Type B pancreatic cell (in vitro differentiated cells): ENCODE results near the gene SMYD1. TPM values are rescaled to one million over a fixed set of nuclear protein-coding genes. Genes with fewer than 3 reads are reported as not detected.

Experiments
- DNase-seq: peaks from one replicate; pipeline ENCODE4 v3.0.0; 2021; ENCODE audit warnings: mixed read lengths; ENCODE audit not compliant: unreplicated experiment; ENCODE audit errors: extremely low spot score
- H3K27ac Mint-ChIP-seq: 2 replicates; pipeline ENCODE4 v1.8.0; 2021; ENCODE audit warnings: mild to moderate bottlenecking, mixed read lengths
- H3K27me3 Mint-ChIP-seq: 2 replicates; pipeline ENCODE4 v1.8.0; 2021; ENCODE audit warnings: mixed read lengths
- H3K36me3 Mint-ChIP-seq: 2 replicates; pipeline ENCODE4 v1.8.0; 2021; ENCODE audit warnings: mixed read lengths
- H3K4me1 Mint-ChIP-seq: one replicate; pipeline ENCODE4 v1.8.0; 2021; ENCODE audit warnings: mixed read lengths; ENCODE audit not compliant: unreplicated experiment
- H3K4me3 Mint-ChIP-seq: 2 replicates; pipeline ENCODE4 v1.8.0; 2021; ENCODE audit warnings: mild to moderate bottlenecking, mixed read lengths
- H3K9me3 Mint-ChIP-seq: 2 replicates; pipeline ENCODE4 v1.8.0; 2021; ENCODE audit warnings: mixed read lengths
- total RNA-seq: library from RNA; stranded (reverse); gene quantifications from 2 replicates; pipeline ENCODE4 v1.2.1, GENCODE V29; 2021; ENCODE audit warnings: low replicate concordance
- TF ChIP-seq, protein P1 (sequence below): fragments of 200-600 bp; sonication (generic); conservative IDR thresholded peaks from 2 replicates; pipeline ENCODE4 v1.5.0; 2021; ENCODE audit warnings: antibody characterized with exemption, mild to moderate bottlenecking

SMYD1 gene
- total RNA-seq, 1 donor from 2014 or later = 0.87 TPM

DNA sequence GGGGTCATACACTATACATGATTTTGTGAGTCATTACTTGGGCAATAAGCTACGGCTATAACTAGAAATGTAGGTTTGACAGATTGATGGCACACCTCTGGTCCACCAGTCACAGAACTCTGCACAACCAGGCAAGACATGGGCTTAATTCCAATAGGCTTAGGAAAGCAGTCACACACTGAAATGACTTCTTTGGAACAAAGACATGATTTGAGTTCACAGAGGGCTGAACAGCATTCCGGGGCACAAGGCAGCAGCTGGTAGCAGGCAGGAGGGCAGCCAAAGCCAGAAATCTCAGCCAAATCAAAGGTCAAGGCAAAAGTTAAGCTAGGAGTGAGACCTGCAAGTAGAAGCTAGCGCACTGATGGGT lies 32.8 kb downstream of the SMYD1 start:
- no peak overlapping the region for H3K27ac Mint-ChIP-seq
- DNase-seq = no peak
- TF ChIP-seq, protein P1, sequence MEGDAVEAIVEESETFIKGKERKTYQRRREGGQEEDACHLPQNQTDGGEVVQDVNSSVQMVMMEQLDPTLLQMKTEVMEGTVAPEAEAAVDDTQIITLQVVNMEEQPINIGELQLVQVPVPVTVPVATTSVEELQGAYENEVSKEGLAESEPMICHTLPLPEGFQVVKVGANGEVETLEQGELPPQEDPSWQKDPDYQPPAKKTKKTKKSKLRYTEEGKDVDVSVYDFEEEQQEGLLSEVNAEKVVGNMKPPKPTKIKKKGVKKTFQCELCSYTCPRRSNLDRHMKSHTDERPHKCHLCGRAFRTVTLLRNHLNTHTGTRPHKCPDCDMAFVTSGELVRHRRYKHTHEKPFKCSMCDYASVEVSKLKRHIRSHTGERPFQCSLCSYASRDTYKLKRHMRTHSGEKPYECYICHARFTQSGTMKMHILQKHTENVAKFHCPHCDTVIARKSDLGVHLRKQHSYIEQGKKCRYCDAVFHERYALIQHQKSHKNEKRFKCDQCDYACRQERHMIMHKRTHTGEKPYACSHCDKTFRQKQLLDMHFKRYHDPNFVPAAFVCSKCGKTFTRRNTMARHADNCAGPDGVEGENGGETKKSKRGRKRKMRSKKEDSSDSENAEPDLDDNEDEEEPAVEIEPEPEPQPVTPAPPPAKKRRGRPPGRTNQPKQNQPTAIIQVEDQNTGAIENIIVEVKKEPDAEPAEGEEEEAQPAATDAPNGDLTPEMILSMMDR = no peak
- H3K27me3 Mint-ChIP-seq = peaks cover 12% of the 10 kb centered on the region
- H3K4me1 Mint-ChIP-seq = no peaks in the 10 kb centered on the region
- H3K36me3 Mint-ChIP-seq = no peaks in the 10 kb centered on the region
- no peak overlapping the region for H3K4me3 Mint-ChIP-seq
- H3K9me3 Mint-ChIP-seq = no peaks in the 10 kb centered on the region

DNA sequence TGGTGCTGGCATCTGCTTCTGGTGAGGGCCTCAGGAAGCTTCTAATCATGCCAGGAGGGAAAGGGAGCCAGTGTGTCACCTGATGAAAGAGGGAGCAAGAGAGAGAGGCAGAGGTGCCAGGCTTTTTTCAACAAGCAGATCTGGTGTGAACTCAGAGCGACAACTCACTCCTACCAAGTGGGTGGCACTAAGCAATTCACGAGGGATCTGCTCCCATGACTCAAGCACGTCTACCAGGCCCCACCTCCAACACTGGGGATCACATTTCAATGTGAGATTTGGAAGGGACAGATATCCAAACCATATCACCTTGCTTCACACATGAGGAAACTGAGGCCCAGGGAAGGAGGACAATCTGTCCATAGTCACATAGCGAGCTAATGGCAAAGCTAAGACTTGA lies 41.2 kb downstream of the SMYD1 start:
- Mint-ChIP-seq H3K27me3 (peaks cover 3% of the 10 kb centered on the region), H3K36me3 (no peaks in the 10 kb centered on the region), H3K9me3 (no peaks in the 10 kb centered on the region), H3K4me1 (no peaks in the 10 kb centered on the region), H3K4me3 (no peak overlapping the region), H3K27ac (no peak overlapping the region)
- no peak for DNase-seq
- TF ChIP-seq, protein P1 = no peak

DNA sequence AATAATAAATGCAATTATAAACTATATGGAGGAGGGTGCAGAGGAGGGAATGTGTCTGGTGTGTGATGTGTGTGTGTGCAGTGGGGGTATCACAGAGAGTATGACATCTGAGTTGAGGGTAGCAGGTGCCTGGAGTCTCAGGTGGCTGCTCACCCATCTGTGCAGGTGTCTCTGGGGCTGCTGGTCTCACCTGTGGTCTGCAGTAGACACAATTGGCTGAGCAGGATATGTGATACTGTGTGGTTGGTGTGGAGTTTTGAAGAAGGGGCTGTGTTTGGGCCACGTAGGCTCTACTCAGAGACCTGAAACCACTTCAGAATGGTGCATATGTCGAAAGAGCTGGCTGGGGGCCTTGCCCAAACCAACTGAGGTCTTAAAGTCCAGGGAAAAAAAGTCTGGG lies 43.2 kb downstream of the SMYD1 start:
- TF ChIP-seq, protein P1 = no peak
- H3K36me3 Mint-ChIP-seq = no peaks in the 10 kb centered on the region
- H3K9me3 Mint-ChIP-seq = no peaks in the 10 kb centered on the region
- no peak overlapping the region for H3K4me3 Mint-ChIP-seq
- H3K27me3 Mint-ChIP-seq = peaks cover 6% of the 10 kb centered on the region
- no peak for DNase-seq
- H3K27ac Mint-ChIP-seq = no peak overlapping the region
- peaks cover 6% of the 10 kb centered on the region for H3K4me1 Mint-ChIP-seq

DNA sequence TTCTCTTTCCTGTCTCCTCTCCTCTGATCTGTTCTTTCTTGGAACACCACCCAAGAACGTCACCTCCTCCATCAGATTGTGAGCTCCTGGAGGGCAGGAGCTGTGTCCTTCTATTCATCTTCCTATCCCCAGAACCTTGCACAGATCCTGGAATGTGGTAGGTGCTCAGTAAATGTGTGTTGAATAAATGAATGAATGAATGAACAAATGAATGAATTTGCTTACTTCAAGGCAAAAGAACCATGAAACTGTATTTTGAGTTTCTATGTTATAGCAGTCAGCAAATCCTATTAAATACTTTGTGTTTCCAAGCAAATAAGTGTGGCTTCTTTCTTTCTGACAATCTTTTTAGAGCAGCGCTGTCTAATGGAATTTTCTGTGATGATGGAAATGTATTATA lies 45.4 kb downstream of the SMYD1 start:
- Mint-ChIP-seq H3K27ac (no peak overlapping the region), H3K9me3 (no peaks in the 10 kb centered on the region), H3K36me3 (no peaks in the 10 kb centered on the region), H3K4me1 (peaks cover 6% of the 10 kb centered on the region), H3K27me3 (peaks cover 6% of the 10 kb centered on the region), H3K4me3 (no peak overlapping the region)
- TF ChIP-seq, protein P1 = no peak
- no peak for DNase-seq

DNA sequence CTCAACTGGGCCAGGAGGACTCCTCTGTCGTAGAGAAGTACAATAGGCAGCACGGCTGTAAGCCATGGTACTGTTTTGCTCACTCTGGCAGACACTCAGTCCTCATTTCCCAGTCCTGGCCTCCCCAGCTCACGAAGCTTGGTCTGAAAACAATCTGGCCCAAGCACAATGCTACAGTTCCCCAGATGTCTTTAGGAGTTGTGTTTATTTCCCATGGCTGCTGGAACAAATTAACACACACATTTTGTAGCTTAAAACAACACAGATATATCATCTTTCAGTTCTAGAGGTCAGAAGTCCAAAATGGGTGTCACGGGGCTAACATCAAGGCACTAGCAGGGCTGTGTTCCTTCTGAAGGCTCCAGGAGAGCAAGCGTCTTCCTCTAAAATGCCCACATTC lies 47.3 kb downstream of the SMYD1 start:
- Mint-ChIP-seq H3K9me3 (no peaks in the 10 kb centered on the region), H3K36me3 (no peaks in the 10 kb centered on the region), H3K4me3 (no peak overlapping the region), H3K27me3 (peaks cover 9% of the 10 kb centered on the region), H3K27ac (no peak overlapping the region), H3K4me1 (peaks cover 6% of the 10 kb centered on the region)
- no peak for DNase-seq
- TF ChIP-seq, protein P1 = no peak
